CD4-positive, alpha-beta memory T cell (primary cell): ENCODE results near the gene CLPTM1. TPM values are rescaled to one million over a fixed set of nuclear protein-coding genes. Genes with fewer than 3 reads are reported as not detected.
A peak's percentile ranks its signal among the peaks of the same experiment; 100 is the strongest.
"Not testable (repeated sequence)": the region's sequence is repeated elsewhere in the genome, so short reads cannot be mapped to it uniquely, and the experiment has no call there.

ENCODE experiments used
- CTCF ChIA-PET: fragments of 350-600 bp; sonication (Branson Sonifier 250); formaldehyde crosslinking; loops from one replicate; lab custom pipeline; 2021; ENCODE audit warnings: inconsistent platforms; ENCODE audit not compliant: partially characterized antibody; lab: Charles Lee
- POLR2A ChIA-PET: fragments of 350-600 bp; sonication (Branson Sonifier 250); formaldehyde crosslinking; loops from one replicate; lab custom pipeline; 2021; ENCODE audit not compliant: partially characterized antibody; lab: Charles Lee
- DNase-seq, 5 donors: peaks; one replicate each; pipeline versions ENCODE4 v3.0.0 to v3.0.0-alpha.2; 2020 to 2022; ENCODE audit warnings: mixed read lengths in 1 of 5
- H3K27ac ChIP-seq: one replicate; pipeline ENCODE4 v1.7.0; 2013; ENCODE audit warnings: low read depth, low read length
- H3K27me3 ChIP-seq: 2 replicates; pipeline ENCODE4 v1.7.0; 2013; ENCODE audit warnings: mild to moderate bottlenecking, low read length, moderate library complexity; ENCODE audit not compliant: insufficient read depth
- H3K36me3 ChIP-seq: 2 replicates; pipeline ENCODE4 v1.7.0; 2013; ENCODE audit warnings: mild to moderate bottlenecking, low read length, moderate library complexity; ENCODE audit not compliant: insufficient read depth
- H3K4me1 ChIP-seq: 2 replicates; pipeline ENCODE4 v1.7.0; 2013; ENCODE audit warnings: mild to moderate bottlenecking, low read length, moderate library complexity; ENCODE audit not compliant: insufficient read depth
- H3K4me3 ChIP-seq, 2 donors: one replicate each; pipeline ENCODE4 v1.7.0; 2013; ENCODE audit warnings: low read length in 2 of 2, mild to moderate bottlenecking in 1 of 2
- H3K9me3 ChIP-seq, 2 donors: one replicate each; pipeline ENCODE4 v1.7.0; 2013; ENCODE audit warnings: low read length in 2 of 2, control low read depth in 1 of 2; ENCODE audit not compliant: control insufficient read depth in 1 of 2
- H3K27ac Mint-ChIP-seq, 7 donors: one replicate each; pipeline ENCODE4 v1.8.0; 2020 to 2021; ENCODE audit warnings: mixed read lengths in 7 of 7, mild to moderate bottlenecking in 6 of 7, inconsistent platforms in 3 of 7, moderate library complexity in 3 of 7
- H3K27me3 Mint-ChIP-seq, 2 donors: one replicate each; pipeline ENCODE4 v1.8.0; 2020 to 2021; ENCODE audit warnings: mixed read lengths in 2 of 2
- H3K36me3 Mint-ChIP-seq, 2 donors: one replicate each; pipeline ENCODE4 v1.8.0; 2020 to 2021; ENCODE audit warnings: mixed read lengths in 2 of 2, inconsistent platforms in 1 of 2, mild to moderate bottlenecking in 1 of 2
- H3K4me1 Mint-ChIP-seq, 4 donors: one replicate each; pipeline ENCODE4 v1.8.0; 2020 to 2021; ENCODE audit warnings: mixed read lengths in 4 of 4, mild to moderate bottlenecking in 1 of 4
- H3K4me3 Mint-ChIP-seq, 8 donors: one replicate each; pipeline ENCODE4 v1.8.0; 2020 to 2021; ENCODE audit warnings: mixed read lengths in 8 of 8, mild to moderate bottlenecking in 7 of 8, moderate library complexity in 6 of 8, inconsistent platforms in 3 of 8
- H3K9me3 Mint-ChIP-seq, 8 donors: one replicate each; pipeline ENCODE4 v1.8.0; 2020 to 2021; ENCODE audit warnings: mixed read lengths in 8 of 8, mild to moderate bottlenecking in 5 of 8, inconsistent platforms in 3 of 8, moderate library complexity in 1 of 8
- intact Hi-C: fragments of 100-400 bp; cut with micrococcal nuclease; formaldehyde crosslinking; loops from one replicate; pipeline ENCODE4 v1.15.1; 2023
- polyA plus RNA-seq, 2 donors: library from polyadenylated mRNA; unstranded; fragments of 300-500 nt; fragmentation: Illumina TruSeq; gene quantifications; one replicate each; pipeline ENCODE4 v1.2.3, GENCODE V29; 2021
- total RNA-seq, 2 experiments: library from RNA; stranded (reverse); gene quantifications; one replicate each; pipeline ENCODE4 v1.2.3, GENCODE V29; 2021

The CLPTM1 gene
- total and polyA plus RNA-seq, 4 experiments from 2014 or later, result 16.6 to 86.4 (median 56.3) TPM

DNA sequence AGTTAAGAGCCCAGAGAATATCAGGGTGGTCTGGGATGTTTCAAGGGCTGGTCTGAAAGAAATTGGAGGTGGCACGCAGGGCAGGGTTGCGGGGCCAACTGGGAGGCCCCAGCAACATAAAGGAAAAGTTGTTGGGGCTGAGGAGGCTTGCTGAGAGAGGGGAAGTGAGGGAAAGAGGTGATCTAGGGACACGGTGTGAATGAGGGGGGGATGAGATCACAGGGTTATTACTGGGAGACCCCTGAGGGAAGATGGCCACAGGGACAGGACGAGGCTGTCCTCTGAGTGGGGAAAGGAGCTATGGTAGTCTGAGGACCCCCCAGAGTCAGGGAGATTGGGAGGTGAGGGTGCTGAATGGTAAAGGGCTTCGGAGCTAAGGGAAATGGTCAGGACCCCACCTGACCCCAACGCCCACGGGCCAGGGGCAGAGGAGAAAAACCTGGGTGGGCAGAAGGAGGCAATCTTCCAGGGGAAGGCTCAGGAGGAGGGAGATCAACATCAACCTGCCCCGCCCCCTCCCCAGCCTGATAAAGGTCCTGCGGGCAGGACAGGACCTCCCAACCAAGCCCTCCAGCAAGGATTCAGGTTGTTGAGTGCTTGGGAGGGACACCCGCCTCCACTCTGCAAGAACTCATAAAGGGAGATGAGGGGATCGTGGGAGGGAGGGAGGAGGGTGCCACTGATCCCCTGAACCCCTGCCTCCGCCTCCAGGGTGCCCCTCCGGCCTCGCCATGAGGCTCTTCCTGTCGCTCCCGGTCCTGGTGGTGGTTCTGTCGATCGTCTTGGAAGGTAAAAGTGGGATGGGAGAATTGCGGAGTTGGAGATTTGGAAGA is 28.7 kb upstream of the CLPTM1 start:
- intact Hi-C loops, H3K4me3 ChIP-seq, H3K9me3 ChIP-seq, H3K4me1 ChIP-seq, H3K9me3 Mint-ChIP-seq, CTCF ChIA-PET, H3K27ac Mint-ChIP-seq, POLR2A ChIA-PET, H3K4me1 Mint-ChIP-seq, H3K36me3 ChIP-seq, H3K36me3 Mint-ChIP-seq, DNase-seq, H3K27ac ChIP-seq, H3K27me3 ChIP-seq: not testable (repeated sequence)
- peaks cover 10 to 19% of the 10 kb centered on the region in 2 donors for H3K27me3 Mint-ChIP-seq
- peak overlapping the region in 5 of 8 donors; percentile 15 to 75 (median 38) for H3K4me3 Mint-ChIP-seq

- no peaks in the 10 kb centered on the region for H3K4me1 ChIP-seq
- no peak overlapping the region for H3K27ac ChIP-seq
- Mint-ChIP-seq H3K4me1 (peaks cover 0 to 9% (median 4%) of the 10 kb centered on the region in 4 donors), H3K4me3 (no peak overlapping the region), H3K9me3 (no peaks in the 10 kb centered on the region), H3K27me3 (peaks cover 10 to 19% of the 10 kb centered on the region in 2 donors), H3K27ac (no peak overlapping the region), H3K36me3 (no peaks in the 10 kb centered on the region)
- H3K9me3 ChIP-seq, result no peaks in the 10 kb centered on the region
- ChIA-PET CTCF (no interaction called here), POLR2A (no interaction called here)
- no peak overlapping the region for H3K4me3 ChIP-seq
- no peaks in the 10 kb centered on the region for H3K27me3 ChIP-seq
- H3K36me3 ChIP-seq, result no peaks in the 10 kb centered on the region
- intact Hi-C loops, result no loop called here
- no peak for DNase-seq
These were observed 27.4 kb upstream of the CLPTM1 start for GRCh38 chr19:44927746-44928145.

DNA sequence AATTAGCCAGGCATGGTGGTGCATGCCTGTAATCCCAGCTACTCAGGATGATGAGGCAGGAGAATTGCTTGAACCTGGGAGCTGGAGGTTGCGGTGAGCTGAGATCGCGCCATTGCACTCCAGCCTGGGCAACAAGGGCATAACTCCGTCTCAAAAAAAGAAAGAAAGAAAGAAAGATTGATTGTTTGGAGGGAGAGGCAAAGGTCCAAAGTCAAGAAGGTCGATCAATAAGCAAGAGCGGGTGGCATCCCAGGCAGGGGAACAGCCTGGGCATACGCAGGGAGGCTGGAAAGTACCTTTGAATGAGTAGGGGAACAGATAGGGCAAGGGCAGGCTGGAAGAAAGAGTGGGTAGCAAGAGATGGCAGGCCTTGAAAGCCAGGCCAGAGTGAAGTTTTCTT is 25.1 kb upstream of the CLPTM1 start:
- no peaks in the 10 kb centered on the region for H3K9me3 Mint-ChIP-seq
- H3K27me3 ChIP-seq, result no peaks in the 10 kb centered on the region
- H3K27ac ChIP-seq, result no peak overlapping the region
- H3K4me3 Mint-ChIP-seq, result no peak overlapping the region
- no peaks in the 10 kb centered on the region for H3K9me3 ChIP-seq
- H3K27ac Mint-ChIP-seq, result peak overlapping the region in 1 of 7 donors; percentile 76
- no peaks in the 10 kb centered on the region for H3K4me1 ChIP-seq
- H3K36me3 Mint-ChIP-seq, result no peaks in the 10 kb centered on the region
- intact Hi-C loops, result no loop called here
- peaks cover 10 to 16% of the 10 kb centered on the region in 2 donors for H3K27me3 Mint-ChIP-seq
- no peaks in the 10 kb centered on the region for H3K36me3 ChIP-seq
- no peak overlapping the region for H3K4me3 ChIP-seq
- POLR2A ChIA-PET, result no interaction called here
- DNase-seq, result no peak
- peaks cover 0 to 9% (median 4%) of the 10 kb centered on the region in 4 donors for H3K4me1 Mint-ChIP-seq
- CTCF ChIA-PET, result interaction anchor here (1.1 kb wide), 1 partner anchor 159 kb away, joined by 3 read pairs; no protein-coding TSS in a partner anchor

DNA sequence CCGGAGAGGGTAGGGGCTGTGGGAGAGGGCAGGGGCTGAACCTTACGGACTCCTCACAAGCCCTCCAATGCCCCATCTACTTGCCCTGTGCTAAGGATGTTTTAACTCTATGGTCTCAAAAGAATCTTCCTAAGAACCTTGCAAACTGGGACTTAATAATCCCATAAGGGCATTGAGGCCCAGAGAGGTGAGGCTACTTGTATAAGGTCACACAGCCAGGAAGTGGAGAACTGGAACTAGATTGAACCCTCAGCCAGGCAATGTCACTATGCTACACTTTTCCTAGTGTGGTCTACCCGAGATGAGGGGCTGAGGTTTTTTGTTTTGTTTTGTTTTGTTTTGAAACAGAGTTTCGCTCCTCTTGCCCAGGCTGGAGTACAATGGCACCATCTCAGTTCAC is 23.6 kb upstream of the CLPTM1 start:
- ChIA-PET CTCF (no interaction called here), POLR2A (no interaction called here)
- DNase-seq, result no peak
- Mint-ChIP-seq H3K36me3 (no peaks in the 10 kb centered on the region), H3K27ac (no peak overlapping the region), H3K4me1 (peaks cover 0 to 6% (median 3%) of the 10 kb centered on the region in 4 donors), H3K9me3 (no peaks in the 10 kb centered on the region), H3K4me3 (no peak overlapping the region), H3K27me3 (peaks cover 1 to 6% of the 10 kb centered on the region in 2 donors)
- intact Hi-C loops, result no loop called here
- Histone ChIP-seq H3K4me1 (no peaks in the 10 kb centered on the region), H3K9me3 (no peaks in the 10 kb centered on the region), H3K4me3 (no peak overlapping the region), H3K36me3 (no peaks in the 10 kb centered on the region), H3K27me3 (no peaks in the 10 kb centered on the region), H3K27ac (no peak overlapping the region)

GRCh38 chr19:44939668-44940067 is 15.5 kb upstream of the CLPTM1 start:
- DNase-seq, result no peak
- no peaks in the 10 kb centered on the region for H3K27me3 ChIP-seq
- no peaks in the 10 kb centered on the region for H3K4me1 ChIP-seq
- H3K36me3 ChIP-seq, result no peaks in the 10 kb centered on the region
- no peak overlapping the region for H3K4me3 Mint-ChIP-seq
- no peaks in the 10 kb centered on the region for H3K9me3 Mint-ChIP-seq
- no peak overlapping the region for H3K4me3 ChIP-seq
- no peaks in the 10 kb centered on the region for H3K36me3 Mint-ChIP-seq
- no peaks in the 10 kb centered on the region for H3K27me3 Mint-ChIP-seq
- H3K9me3 ChIP-seq, result no peaks in the 10 kb centered on the region
- ChIA-PET POLR2A (no interaction called here), CTCF (no interaction called here)
- H3K27ac Mint-ChIP-seq, result no peak overlapping the region
- no peak overlapping the region for H3K27ac ChIP-seq
- H3K4me1 Mint-ChIP-seq, result no peaks in the 10 kb centered on the region
- intact Hi-C loops, result no loop called here

- Mint-ChIP-seq H3K4me3 (no peak within 1 kb of the TSS), H3K27me3 (no peaks in the 10 kb centered on the region), H3K4me1 (no peaks in the 10 kb centered on the region), H3K27ac (no peak within 1 kb of the TSS), H3K36me3 (no peaks in the 10 kb centered on the region), H3K9me3 (no peaks in the 10 kb centered on the region)
- POLR2A ChIA-PET, result no interaction called here
- no peak within 1 kb of the TSS for H3K27ac ChIP-seq
- H3K36me3 ChIP-seq, result no peaks in the 10 kb centered on the region
- no peaks in the 10 kb centered on the region for H3K27me3 ChIP-seq
- no peaks in the 10 kb centered on the region for H3K9me3 ChIP-seq
- no peak for DNase-seq
- H3K4me3 ChIP-seq, result no peak within 1 kb of the TSS
- H3K4me1 ChIP-seq, result no peaks in the 10 kb centered on the region
- CTCF ChIA-PET, result no interaction called here
- intact Hi-C loops, result no loop called here
These were observed 13.1 kb upstream of the CLPTM1 start, which contains the start of gene APOC4 for GRCh38 chr19:44942067-44942571. TSS of gene APOC4 (plus strand) at chr19:44942237. CDS start at chr19:44942278, 41 bp downstream.

GRCh38 chr19:44943801-44944249 is 11.4 kb upstream of the CLPTM1 start:
- H3K27ac Mint-ChIP-seq, result no peak overlapping the region
- CTCF ChIA-PET, result no interaction called here
- H3K36me3 Mint-ChIP-seq, result no peaks in the 10 kb centered on the region

More at GRCh38 chr19:44943801-44944249, 11.4 kb upstream of the CLPTM1 start:
- H3K27me3 ChIP-seq, result no peaks in the 10 kb centered on the region
- no peak for DNase-seq
- no peaks in the 10 kb centered on the region for H3K36me3 ChIP-seq
- Mint-ChIP-seq H3K27me3 (no peaks in the 10 kb centered on the region), H3K4me1 (no peaks in the 10 kb centered on the region), H3K9me3 (no peaks in the 10 kb centered on the region), H3K4me3 (no peak overlapping the region)
- H3K4me3 ChIP-seq, result no peak overlapping the region
- POLR2A ChIA-PET, result no interaction called here
- no peak overlapping the region for H3K27ac ChIP-seq
- no peaks in the 10 kb centered on the region for H3K9me3 ChIP-seq
- no peaks in the 10 kb centered on the region for H3K4me1 ChIP-seq
- intact Hi-C loops, result no loop called here
